GM23338 (cell line): Measurements from ENCODE around the gene SLC12A7. TPM values are rescaled to one million over a fixed set of nuclear protein-coding genes. Genes with fewer than 3 reads are reported as not detected.
A peak's percentile ranks its signal among the peaks of the same experiment; 100 is the strongest.

Experiments
- ATAC-seq: fragments of 200-7000 bp; cut with Tn5 transposase; 3 replicates; pipeline ENCODE4 v1.9.1; 2020
- DNase-seq: peaks from one replicate; pipeline ENCODE4 v3.0.0-alpha.2; 2015; ENCODE audit warnings: low spot score
- H2AFZ ChIP-seq: fragments of 200-600 bp; sonication (generic); 2 replicates; pipeline ENCODE4 v1.8.0; 2016; ENCODE audit warnings: antibody characterized with exemption, mild to moderate bottlenecking, moderate library complexity
- H3F3A ChIP-seq: fragments of 200-600 bp; sonication (generic); replicated peaks from 2 replicates; pipeline ENCODE4 v1.8.0; 2017; ENCODE audit warnings: antibody characterized with exemption, mixed run types, low read depth
- H3K27ac ChIP-seq: fragments of 200-600 bp; sonication (generic); 2 replicates; pipeline ENCODE4 v1.6.1; 2016; ENCODE audit warnings: low read depth
- H3K27me3 ChIP-seq: fragments of 200-600 bp; sonication (generic); 2 replicates; pipeline ENCODE4 v1.8.0; 2016; ENCODE audit warnings: mild to moderate bottlenecking, mixed run types, moderate library complexity; ENCODE audit not compliant: insufficient read depth
- H3K36me3 ChIP-seq: fragments of 200-600 bp; sonication (generic); 2 replicates; pipeline ENCODE4 v1.8.0; 2016; ENCODE audit warnings: mild to moderate bottlenecking; ENCODE audit not compliant: insufficient read depth
- H3K4me1 ChIP-seq: fragments of 200-600 bp; sonication (generic); 2 replicates; pipeline ENCODE4 v1.8.0; 2016; ENCODE audit warnings: mild to moderate bottlenecking, moderate library complexity; ENCODE audit not compliant: insufficient read depth
- H3K4me2 ChIP-seq: fragments of 200-600 bp; sonication (generic); 2 replicates; pipeline ENCODE4 v1.7.1; 2017; ENCODE audit warnings: mixed run types
- H3K4me3 ChIP-seq: fragments of 200-600 bp; sonication (generic); 2 replicates; pipeline ENCODE4 v1.6.1; 2016; ENCODE audit warnings: mixed run types
- H3K79me2 ChIP-seq: fragments of 200-600 bp; sonication (generic); replicated peaks from 2 replicates; pipeline ENCODE4 v1.8.0; 2017; ENCODE audit warnings: mild to moderate bottlenecking; ENCODE audit not compliant: insufficient read depth
- H3K9me2 ChIP-seq: fragments of 200-600 bp; sonication (generic); 2 replicates; pipeline ENCODE4 v1.8.0; 2017; ENCODE audit not compliant: insufficient read depth
- H4K20me1 ChIP-seq: fragments of 200-600 bp; sonication (generic); replicated peaks from 2 replicates; pipeline ENCODE4 v1.8.0; 2017; ENCODE audit warnings: mild to moderate bottlenecking; ENCODE audit not compliant: insufficient read depth
- H3K27ac Mint-ChIP-seq: 2 replicates; pipeline ENCODE4 v1.8.0; 2020; ENCODE audit warnings: inconsistent platforms, mild to moderate bottlenecking, moderate library complexity, mixed read lengths
- H3K27me3 Mint-ChIP-seq: 3 replicates; pipeline ENCODE4 v1.8.0; 2022; ENCODE audit warnings: low read depth, mild to moderate bottlenecking, moderate library complexity, mixed read lengths, inconsistent platforms; ENCODE audit not compliant: insufficient read depth, poor library complexity
- H3K36me3 Mint-ChIP-seq: 3 replicates; pipeline ENCODE4 v1.8.0; 2021; ENCODE audit warnings: low read depth, mild to moderate bottlenecking, inconsistent platforms, moderate library complexity, mixed read lengths
- H3K4me1 Mint-ChIP-seq: 3 replicates; pipeline ENCODE4 v1.8.0; 2020; ENCODE audit warnings: mild to moderate bottlenecking, inconsistent platforms, mixed read lengths
- H3K4me3 Mint-ChIP-seq: 3 replicates; pipeline ENCODE4 v1.8.0; 2021; ENCODE audit warnings: moderate library complexity, mild to moderate bottlenecking, inconsistent platforms, mixed read lengths
- H3K9me3 Mint-ChIP-seq: 3 replicates; pipeline ENCODE4 v1.8.0; 2020; ENCODE audit warnings: moderate library complexity, mild to moderate bottlenecking, inconsistent platforms, mixed read lengths
- CREB1 ChIP-seq: fragments of 250-450 bp; sonication (Bioruptor Pico); IDR thresholded peaks from 2 replicates; pipeline ENCODE4 v1.5.0; 2020; ENCODE audit warnings: low read depth, mild to moderate bottlenecking, moderate library complexity
- EZH2 ChIP-seq: fragments of 200-600 bp; sonication (generic); IDR thresholded peaks from one replicate; pipeline ENCODE4 v1.8.0; 2017; ENCODE audit warnings: antibody characterized with exemption, mild to moderate bottlenecking, low read depth; ENCODE audit not compliant: unreplicated experiment
- EZH2phosphoT487 ChIP-seq: fragments of 200-600 bp; sonication (generic); IDR thresholded peaks from one replicate; pipeline ENCODE4 v1.8.1; 2018; ENCODE audit warnings: antibody characterized with exemption; ENCODE audit not compliant: unreplicated experiment
- JUNB ChIP-seq: IDR thresholded peaks from one replicate; pipeline ENCODE4 v1.6.1; 2016; ENCODE audit warnings: antibody characterized with exemption; ENCODE audit not compliant: unreplicated experiment
- NANOG ChIP-seq: IDR thresholded peaks from 2 replicates; pipeline ENCODE4 v1.6.1; 2016; ENCODE audit warnings: antibody characterized with exemption, borderline replicate concordance
- STAT1 ChIP-seq: IDR thresholded peaks from one replicate; pipeline ENCODE4 v1.6.1; 2016; ENCODE audit warnings: antibody characterized with exemption; ENCODE audit not compliant: unreplicated experiment
- ZNF331 ChIP-seq: fragments of 250-450 bp; sonication (Bioruptor Pico); IDR thresholded peaks from 2 replicates; pipeline ENCODE4 v1.5.0; 2020; ENCODE audit warnings: low read depth, mild to moderate bottlenecking, moderate library complexity
- polyA plus RNA-seq: library from polyadenylated mRNA; unstranded; fragments of >200 nt; fragmentation: Nextera tagmentation; extraction: Ambion mirVana; gene quantifications from 2 replicates; pipeline ENCODE4 v1.2.1, GENCODE V29; 2016
- total RNA-seq: library from RNA; depleted of rRNA; stranded (reverse); fragments of >200 nt; shearing (Covaris generic); gene quantifications from 2 replicates; pipeline ENCODE4 v1.2.3, GENCODE V29; 2014
- TF ChIP-seq, protein P1 (sequence below), 2 experiments: fragments of 200-600 bp in 1 of 2; sonication (generic) in 1 of 2; conservative IDR thresholded peaks; 2 replicates each; pipeline versions ENCODE4 v1.5.1 to v1.6.1; 2016 to 2017; ENCODE audit warnings: antibody characterized with exemption in 2 of 2, low read depth in 2 of 2, mild to moderate bottlenecking in 2 of 2, moderate library complexity in 1 of 2
- TF ChIP-seq, protein P2 (sequence below): fragments of 250-450 bp; sonication (Bioruptor Pico); IDR thresholded peaks from 2 replicates; pipeline ENCODE4 v1.5.0; 2020; ENCODE audit warnings: mild to moderate bottlenecking, moderate library complexity

The SLC12A7 gene
- total and polyA plus RNA-seq, 2 experiments from 2014 or later, result 7.4 to 32.2 TPM

DNA sequence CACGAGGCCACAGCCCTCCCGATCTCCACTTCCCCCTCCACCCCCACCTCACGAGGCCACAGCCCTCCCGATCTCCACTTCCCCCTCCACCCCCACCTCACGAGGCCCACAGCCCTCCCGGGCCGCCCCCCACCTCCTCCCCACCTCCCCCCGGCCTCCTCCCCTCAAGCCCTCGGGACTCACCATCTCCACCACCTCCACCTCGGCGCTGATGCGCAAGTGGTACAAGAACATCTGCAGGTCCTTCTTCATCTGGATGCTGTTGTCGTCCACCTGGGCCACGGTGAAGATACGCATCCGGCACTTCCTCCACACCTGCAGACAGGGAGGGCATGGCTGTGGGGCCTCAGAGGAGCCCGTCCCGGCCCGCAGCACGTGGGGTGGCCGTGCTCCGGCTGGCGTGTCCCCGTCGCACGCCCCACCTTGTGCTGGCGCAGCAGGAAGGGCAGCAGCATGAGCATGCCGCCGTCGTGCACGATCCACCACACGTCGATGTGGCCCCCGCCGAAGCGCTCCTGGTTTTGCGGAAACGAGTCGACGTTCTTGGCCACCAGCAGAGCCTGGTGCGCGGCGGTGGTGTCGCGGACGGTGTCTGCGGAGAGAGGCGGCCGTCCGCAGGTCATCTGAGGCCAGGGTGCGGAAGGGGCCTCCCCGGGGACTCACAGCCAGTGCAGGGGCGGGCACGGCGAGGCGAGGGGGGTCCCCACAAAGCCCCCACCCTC is 48.0 kb downstream of the SLC12A7 start:
- no peaks in the 10 kb centered on the region for H4K20me1 ChIP-seq
- no peaks in the 10 kb centered on the region for H3K27me3 ChIP-seq
- no peak overlapping the region for H3K27ac ChIP-seq
- no peaks in the 10 kb centered on the region for H3F3A ChIP-seq
- H3K9me2 ChIP-seq, result no peaks in the 10 kb centered on the region
- no peak overlapping the region for H3K4me3 ChIP-seq
- H2AFZ ChIP-seq, result no peak overlapping the region
- TF ChIP-seq EZH2, result no peak
- H3K4me1 ChIP-seq, result no peaks in the 10 kb centered on the region
- Mint-ChIP-seq H3K9me3 (no peaks in the 10 kb centered on the region), H3K4me3 (no peak overlapping the region), H3K27ac (no peak overlapping the region), H3K27me3 (peaks cover 5% of the 10 kb centered on the region), H3K36me3 (peaks cover 28% of the 10 kb centered on the region), H3K4me1 (no peaks in the 10 kb centered on the region)
- ATAC-seq (no peak), DNase-seq (no peak)
- 0 out of 2 replicates have a peak, but pooled peaks cover 3% of the 10 kb centered on the region for H3K79me2 ChIP-seq
- no peak overlapping the region for H3K4me2 ChIP-seq
- H3K36me3 ChIP-seq, result no peaks in the 10 kb centered on the region

DNA sequence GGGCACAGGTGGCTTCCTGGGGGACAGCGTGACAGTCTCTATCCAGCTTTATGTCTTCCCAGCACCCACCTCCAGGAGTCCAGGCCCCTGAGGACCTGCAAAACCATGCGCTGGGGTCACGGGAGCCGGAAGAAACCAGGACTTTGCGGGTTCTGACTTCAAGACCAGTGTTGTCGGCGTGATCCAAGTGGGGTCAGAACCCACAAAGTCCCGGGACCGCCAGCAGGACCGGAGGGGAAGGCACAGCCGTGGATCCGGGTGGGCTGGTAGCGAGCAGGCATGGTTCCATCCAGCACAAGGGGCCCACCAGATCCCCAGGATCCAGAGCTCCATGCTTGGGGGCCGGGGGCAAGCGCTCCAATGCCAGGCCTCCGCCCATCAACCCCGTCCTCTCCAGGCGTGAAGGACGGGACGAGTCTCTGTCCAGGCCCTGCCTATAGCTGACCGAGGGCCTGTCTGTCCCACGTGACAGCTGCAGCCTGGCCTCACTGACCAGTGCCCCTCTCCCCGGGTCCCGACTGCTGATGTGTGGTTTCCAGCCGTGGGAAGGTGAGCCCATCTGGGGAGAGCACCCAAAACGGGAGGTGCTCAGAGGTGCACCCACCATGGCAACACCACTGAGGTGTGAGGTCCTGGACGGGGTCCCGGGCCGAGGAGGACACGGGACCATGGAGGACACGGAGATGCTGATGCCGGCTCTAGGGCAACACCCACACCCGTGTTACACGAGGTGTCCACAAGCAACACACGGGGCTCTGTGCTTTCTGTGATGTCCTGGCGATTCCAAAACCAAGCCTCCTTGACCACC is 48.9 kb downstream of the SLC12A7 start:
- Histone ChIP-seq H3F3A (no peaks in the 10 kb centered on the region), H3K4me2 (no peak overlapping the region), H2AFZ (no peak overlapping the region), H3K4me1 (no peaks in the 10 kb centered on the region), H4K20me1 (no peaks in the 10 kb centered on the region), H3K27me3 (no peaks in the 10 kb centered on the region), H3K79me2 (no peaks in the 10 kb centered on the region), H3K36me3 (no peaks in the 10 kb centered on the region), H3K4me3 (no peak overlapping the region), H3K9me2 (no peaks in the 10 kb centered on the region), H3K27ac (no peak overlapping the region)
- H3K27ac Mint-ChIP-seq, result no peak overlapping the region
- H3K4me3 Mint-ChIP-seq, result no peak overlapping the region
- no peaks in the 10 kb centered on the region for H3K9me3 Mint-ChIP-seq
- DNase-seq (peak; percentile 1), ATAC-seq (no peak)
- peaks cover 28% of the 10 kb centered on the region for H3K36me3 Mint-ChIP-seq
- H3K4me1 Mint-ChIP-seq, result no peaks in the 10 kb centered on the region
- H3K27me3 Mint-ChIP-seq, result peaks cover 5% of the 10 kb centered on the region
- TF ChIP-seq NANOG (no peak), EZH2phosphoT487 (no peak), ZNF331 (CRISPR knock-in tag) (no peak), STAT1 (no peak), JUNB (no peak), CREB1 (no peak)
- TF ChIP-seq, protein P1, sequence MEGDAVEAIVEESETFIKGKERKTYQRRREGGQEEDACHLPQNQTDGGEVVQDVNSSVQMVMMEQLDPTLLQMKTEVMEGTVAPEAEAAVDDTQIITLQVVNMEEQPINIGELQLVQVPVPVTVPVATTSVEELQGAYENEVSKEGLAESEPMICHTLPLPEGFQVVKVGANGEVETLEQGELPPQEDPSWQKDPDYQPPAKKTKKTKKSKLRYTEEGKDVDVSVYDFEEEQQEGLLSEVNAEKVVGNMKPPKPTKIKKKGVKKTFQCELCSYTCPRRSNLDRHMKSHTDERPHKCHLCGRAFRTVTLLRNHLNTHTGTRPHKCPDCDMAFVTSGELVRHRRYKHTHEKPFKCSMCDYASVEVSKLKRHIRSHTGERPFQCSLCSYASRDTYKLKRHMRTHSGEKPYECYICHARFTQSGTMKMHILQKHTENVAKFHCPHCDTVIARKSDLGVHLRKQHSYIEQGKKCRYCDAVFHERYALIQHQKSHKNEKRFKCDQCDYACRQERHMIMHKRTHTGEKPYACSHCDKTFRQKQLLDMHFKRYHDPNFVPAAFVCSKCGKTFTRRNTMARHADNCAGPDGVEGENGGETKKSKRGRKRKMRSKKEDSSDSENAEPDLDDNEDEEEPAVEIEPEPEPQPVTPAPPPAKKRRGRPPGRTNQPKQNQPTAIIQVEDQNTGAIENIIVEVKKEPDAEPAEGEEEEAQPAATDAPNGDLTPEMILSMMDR (conservative IDR thresholded peaks at IDR 0.05; ENCODE audit: low read depth in 2 of 2), result no peak
- TF ChIP-seq, protein P2, sequence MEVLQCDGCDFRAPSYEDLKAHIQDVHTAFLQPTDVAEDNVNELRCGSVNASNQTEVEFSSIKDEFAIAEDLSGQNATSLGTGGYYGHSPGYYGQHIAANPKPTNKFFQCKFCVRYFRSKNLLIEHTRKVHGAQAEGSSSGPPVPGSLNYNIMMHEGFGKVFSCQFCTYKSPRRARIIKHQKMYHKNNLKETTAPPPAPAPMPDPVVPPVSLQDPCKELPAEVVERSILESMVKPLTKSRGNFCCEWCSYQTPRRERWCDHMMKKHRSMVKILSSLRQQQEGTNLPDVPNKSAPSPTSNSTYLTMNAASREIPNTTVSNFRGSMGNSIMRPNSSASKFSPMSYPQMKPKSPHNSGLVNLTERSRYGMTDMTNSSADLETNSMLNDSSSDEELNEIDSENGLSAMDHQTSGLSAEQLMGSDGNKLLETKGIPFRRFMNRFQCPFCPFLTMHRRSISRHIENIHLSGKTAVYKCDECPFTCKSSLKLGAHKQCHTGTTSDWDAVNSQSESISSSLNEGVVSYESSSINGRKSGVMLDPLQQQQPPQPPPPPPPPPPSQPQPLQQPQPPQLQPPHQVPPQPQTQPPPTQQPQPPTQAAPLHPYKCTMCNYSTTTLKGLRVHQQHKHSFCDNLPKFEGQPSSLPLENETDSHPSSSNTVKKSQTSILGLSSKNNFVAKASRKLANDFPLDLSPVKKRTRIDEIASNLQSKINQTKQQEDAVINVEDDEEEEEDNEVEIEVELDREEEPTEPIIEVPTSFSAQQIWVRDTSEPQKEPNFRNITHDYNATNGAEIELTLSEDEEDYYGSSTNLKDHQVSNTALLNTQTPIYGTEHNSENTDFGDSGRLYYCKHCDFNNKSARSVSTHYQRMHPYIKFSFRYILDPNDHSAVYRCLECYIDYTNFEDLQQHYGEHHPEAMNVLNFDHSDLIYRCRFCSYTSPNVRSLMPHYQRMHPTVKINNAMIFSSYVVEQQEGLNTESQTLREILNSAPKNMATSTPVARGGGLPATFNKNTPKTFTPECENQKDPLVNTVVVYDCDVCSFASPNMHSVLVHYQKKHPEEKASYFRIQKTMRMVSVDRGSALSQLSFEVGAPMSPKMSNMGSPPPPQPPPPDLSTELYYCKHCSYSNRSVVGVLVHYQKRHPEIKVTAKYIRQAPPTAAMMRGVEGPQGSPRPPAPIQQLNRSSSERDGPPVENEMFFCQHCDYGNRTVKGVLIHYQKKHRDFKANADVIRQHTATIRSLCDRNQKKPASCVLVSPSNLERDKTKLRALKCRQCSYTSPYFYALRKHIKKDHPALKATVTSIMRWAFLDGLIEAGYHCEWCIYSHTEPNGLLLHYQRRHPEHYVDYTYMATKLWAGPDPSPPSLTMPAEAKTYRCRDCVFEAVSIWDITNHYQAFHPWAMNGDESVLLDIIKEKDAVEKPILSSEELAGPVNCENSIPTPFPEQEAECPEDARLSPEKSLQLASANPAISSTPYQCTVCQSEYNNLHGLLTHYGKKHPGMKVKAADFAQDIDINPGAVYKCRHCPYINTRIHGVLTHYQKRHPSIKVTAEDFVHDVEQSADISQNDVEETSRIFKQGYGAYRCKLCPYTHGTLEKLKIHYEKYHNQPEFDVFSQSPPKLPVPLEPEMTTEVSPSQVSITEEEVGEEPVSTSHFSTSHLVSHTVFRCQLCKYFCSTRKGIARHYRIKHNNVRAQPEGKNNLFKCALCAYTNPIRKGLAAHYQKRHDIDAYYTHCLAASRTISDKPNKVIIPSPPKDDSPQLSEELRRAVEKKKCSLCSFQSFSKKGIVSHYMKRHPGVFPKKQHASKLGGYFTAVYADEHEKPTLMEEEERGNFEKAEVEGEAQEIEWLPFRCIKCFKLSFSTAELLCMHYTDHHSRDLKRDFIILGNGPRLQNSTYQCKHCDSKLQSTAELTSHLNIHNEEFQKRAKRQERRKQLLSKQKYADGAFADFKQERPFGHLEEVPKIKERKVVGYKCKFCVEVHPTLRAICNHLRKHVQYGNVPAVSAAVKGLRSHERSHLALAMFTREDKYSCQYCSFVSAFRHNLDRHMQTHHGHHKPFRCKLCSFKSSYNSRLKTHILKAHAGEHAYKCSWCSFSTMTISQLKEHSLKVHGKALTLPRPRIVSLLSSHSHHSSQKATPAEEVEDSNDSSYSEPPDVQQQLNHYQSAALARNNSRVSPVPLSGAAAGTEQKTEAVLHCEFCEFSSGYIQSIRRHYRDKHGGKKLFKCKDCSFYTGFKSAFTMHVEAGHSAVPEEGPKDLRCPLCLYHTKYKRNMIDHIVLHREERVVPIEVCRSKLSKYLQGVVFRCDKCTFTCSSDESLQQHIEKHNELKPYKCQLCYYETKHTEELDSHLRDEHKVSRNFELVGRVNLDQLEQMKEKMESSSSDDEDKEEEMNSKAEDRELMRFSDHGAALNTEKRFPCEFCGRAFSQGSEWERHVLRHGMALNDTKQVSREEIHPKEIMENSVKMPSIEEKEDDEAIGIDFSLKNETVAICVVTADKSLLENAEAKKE (CRISPR knock-in tag), result no peak
